Type B pancreatic cell (in vitro differentiated cells): Measurements from ENCODE around the gene HTRA1. TPM values are rescaled to one million over a fixed set of nuclear protein-coding genes. Genes with fewer than 3 reads are reported as not detected.

Experiments used
- DNase-seq: peaks from one replicate; pipeline ENCODE4 v3.0.0; 2021; ENCODE audit warnings: mixed read lengths; ENCODE audit not compliant: unreplicated experiment; ENCODE audit errors: extremely low spot score
- H3K27ac Mint-ChIP-seq: 2 replicates; pipeline ENCODE4 v1.8.0; 2021; ENCODE audit warnings: mild to moderate bottlenecking, mixed read lengths
- H3K27me3 Mint-ChIP-seq: 2 replicates; pipeline ENCODE4 v1.8.0; 2021; ENCODE audit warnings: mixed read lengths
- H3K36me3 Mint-ChIP-seq: 2 replicates; pipeline ENCODE4 v1.8.0; 2021; ENCODE audit warnings: mixed read lengths
- H3K4me1 Mint-ChIP-seq: one replicate; pipeline ENCODE4 v1.8.0; 2021; ENCODE audit warnings: mixed read lengths; ENCODE audit not compliant: unreplicated experiment
- H3K4me3 Mint-ChIP-seq: 2 replicates; pipeline ENCODE4 v1.8.0; 2021; ENCODE audit warnings: mild to moderate bottlenecking, mixed read lengths
- H3K9me3 Mint-ChIP-seq: 2 replicates; pipeline ENCODE4 v1.8.0; 2021; ENCODE audit warnings: mixed read lengths
- CTCF ChIP-seq: fragments of 200-600 bp; sonication (generic); conservative IDR thresholded peaks from 2 replicates; pipeline ENCODE4 v1.5.0; 2021; ENCODE audit warnings: antibody characterized with exemption, mild to moderate bottlenecking
- microRNA-seq: library from miRNA; unstranded; fragments of <30 nt; microRNA quantifications from one replicate; pipeline ENCODE4, GENCODE V29; 2020
- total RNA-seq: library from RNA; stranded (reverse); gene quantifications from 2 replicates; pipeline ENCODE4 v1.2.1, GENCODE V29; 2021; ENCODE audit warnings: low replicate concordance

The HTRA1 gene
- total RNA-seq, 1 donor from 2014 or later = 32.6 TPM

GRCh38 chr10:122561792-122562191 lies 100.4 kb downstream of the HTRA1 start:
- TF ChIP-seq CTCF = no peak
- DNase-seq = no peak
- peaks cover 5% of the 10 kb centered on the region for H3K9me3 Mint-ChIP-seq
- H3K27me3 Mint-ChIP-seq = peaks cover 49% of the 10 kb centered on the region
- no peak overlapping the region for H3K27ac Mint-ChIP-seq
- no peak overlapping the region for H3K4me3 Mint-ChIP-seq
- H3K4me1 Mint-ChIP-seq = peaks cover 6% of the 10 kb centered on the region
- H3K36me3 Mint-ChIP-seq = no peaks in the 10 kb centered on the region

Small RNA genes within 50 kb of the gene (microRNA-seq; reads per million reads assigned to microRNA genes)
- gene MIR3941 = not detected

Other genes starting within 250 kb of the HTRA1 start
- gene BTBD16, start 190.3 kb upstream of the HTRA1 start, total RNA-seq = 0.29 and 0.46 TPM in 2 replicates
- gene PLEKHA1, start 86.8 kb upstream of the HTRA1 start, total RNA-seq = 38.2 and 55.1 TPM in 2 replicates
- not detected in 2 replicates for gene ARMS2, start 6.9 kb upstream of the HTRA1 start, total RNA-seq
- 4.1 and 6.5 TPM in 2 replicates for gene DMBT1, start 99.2 kb downstream of the HTRA1 start, total RNA-seq
- gene C10orf120, start 238.3 kb downstream of the HTRA1 start, total RNA-seq = not detected in 2 replicates